ENCODE data around the gene CCT8L2. TPM values are rescaled to one million over a fixed set of nuclear protein-coding genes. Genes with fewer than 3 reads are reported as not detected.

Gene CCT8L2
- total and polyA plus RNA-seq, 2 of the 13 experiments (the other 11 are each of a cell fraction or from before 2014, with no cell fraction given), result not detected

DNA sequence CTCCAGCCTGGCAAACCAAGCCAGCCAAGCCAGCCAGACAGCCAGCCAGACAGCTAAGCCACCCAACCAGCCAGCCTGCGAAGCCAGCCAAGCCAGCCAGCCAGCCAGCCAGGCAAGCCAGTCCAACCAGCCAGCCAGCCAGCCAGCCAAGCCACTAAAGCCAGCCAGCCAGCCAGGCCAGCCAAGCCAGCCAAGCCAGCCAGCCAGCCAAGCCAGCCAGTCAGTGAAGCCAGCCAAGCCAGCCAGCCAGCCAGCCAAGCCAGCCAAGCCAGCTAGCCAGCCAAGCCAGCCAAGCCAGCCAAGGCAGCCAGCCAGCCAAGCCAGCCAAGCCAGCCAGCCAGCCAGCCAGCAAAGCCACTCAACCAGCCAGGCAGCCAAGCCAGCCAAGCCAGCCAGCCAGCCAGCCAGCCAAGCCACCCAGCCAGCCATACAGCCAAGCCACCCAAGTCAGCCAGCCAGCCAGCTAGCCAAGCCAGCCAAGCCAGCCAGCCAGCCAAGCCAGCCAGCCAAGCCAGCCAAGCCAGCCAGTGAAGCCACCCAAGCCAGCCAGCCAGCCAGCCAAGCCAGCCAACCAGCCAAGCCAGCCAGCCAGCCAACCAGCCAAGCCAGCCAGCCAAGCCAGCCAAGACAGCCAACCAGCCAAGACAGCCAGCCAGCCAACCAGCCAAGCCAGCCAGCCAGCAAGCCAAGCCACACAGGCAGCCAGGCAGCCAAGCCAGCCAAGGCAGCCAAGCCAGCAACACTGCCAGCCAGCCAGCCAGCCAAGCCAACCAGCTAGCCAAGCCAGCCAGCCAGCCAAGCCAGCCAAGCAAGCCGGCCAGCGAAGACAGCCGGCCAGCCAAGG lies 29.7 kb downstream of the CCT8L2 start:
- no peak for FAIRE-seq
- TF ChIP-seq U2AF2 (IDR thresholded peaks at IDR 0.05; ENCODE audit: low read depth, low read length), result no peak
- no peak for TF ChIP-seq GABPA (IDR thresholded peaks at IDR 0.05; ENCODE audit: low read depth, low read length)
- no peak for TF ChIP-seq GABPA (CRISPR knock-in tag; IDR thresholded peaks at IDR 0.05; ENCODE audit: low read depth)
- TF ChIP-seq DNMT1 (CRISPR knock-in tag; IDR thresholded peaks at IDR 0.05), result no peak
- TF ChIP-seq, protein P1, sequence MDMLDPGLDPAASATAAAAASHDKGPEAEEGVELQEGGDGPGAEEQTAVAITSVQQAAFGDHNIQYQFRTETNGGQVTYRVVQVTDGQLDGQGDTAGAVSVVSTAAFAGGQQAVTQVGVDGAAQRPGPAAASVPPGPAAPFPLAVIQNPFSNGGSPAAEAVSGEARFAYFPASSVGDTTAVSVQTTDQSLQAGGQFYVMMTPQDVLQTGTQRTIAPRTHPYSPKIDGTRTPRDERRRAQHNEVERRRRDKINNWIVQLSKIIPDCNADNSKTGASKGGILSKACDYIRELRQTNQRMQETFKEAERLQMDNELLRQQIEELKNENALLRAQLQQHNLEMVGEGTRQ (IDR thresholded peaks at IDR 0.05; ENCODE audit: low read depth, low read length), result no peak
- TF ChIP-seq, protein P1 (CRISPR knock-in tag; IDR thresholded peaks at IDR 0.05; ENCODE audit: borderline replicate concordance), result no peak
- TF ChIP-seq ATM (IDR thresholded peaks at IDR 0.05; ENCODE audit: borderline replicate concordance), result no peak
- no peak for TF ChIP-seq THAP8 (CRISPR knock-in tag; IDR thresholded peaks at IDR 0.05; ENCODE audit: borderline replicate concordance)
- TF ChIP-seq ZNF609 (CRISPR knock-in tag; IDR thresholded peaks at IDR 0.05; ENCODE audit: borderline replicate concordance), result no peak
- TF ChIP-seq ZNF101 (CRISPR knock-in tag; IDR thresholded peaks at IDR 0.05; ENCODE audit: borderline replicate concordance, low read depth), result no peak
- TF ChIP-seq ZNF841 (CRISPR knock-in tag; IDR thresholded peaks at IDR 0.05; ENCODE audit: borderline replicate concordance), result no peak
- TF ChIP-seq RARA (CRISPR knock-in tag; IDR thresholded peaks at IDR 0.05), result no peak
- TF ChIP-seq MATR3 (CRISPR knock-in tag; IDR thresholded peaks at IDR 0.05), result no peak
- TF ChIP-seq ZGPAT (CRISPR knock-in tag; IDR thresholded peaks at IDR 0.05), result no peak

More for the DNA sequence above, 29.7 kb downstream of the CCT8L2 start:
- no peaks in the 10 kb centered on the region for H3K27me3 ChIP-seq (ENCODE audit: control insufficient read depth in 1 of 2, insufficient read depth in 2 of 2, low read length in 2 of 2)
- ChIA-PET POLR2A (no interaction called here), CTCF (ENCODE audit: low intra/inter-chr PET ratio, low total read pairs) (no interaction called here)
- ATAC-seq (no peak), DNase-seq (ENCODE audit: low spot score) (no peak)
- no peaks in the 10 kb centered on the region for H3K36me3 ChIP-seq (replicated peaks in 1 of 2; ENCODE audit: control insufficient read depth in 1 of 2, insufficient read depth in 2 of 2, low read length in 2 of 2)
- H3K79me2 ChIP-seq (ENCODE audit: insufficient read depth, low read length), result no peaks in the 10 kb centered on the region
- intact Hi-C loops (cut with micrococcal nuclease; ENCODE audit: unreplicated experiment) (no loop called here), in situ Hi-C loops (cut with HindIII; ENCODE audit: extremely low pct_ligation_motif_present, low pct_unique_long_range_greater_than_20kb) (no loop called here)
- H3K4me1 ChIP-seq (ENCODE audit: insufficient read depth, low read length), result no peaks in the 10 kb centered on the region
- no CpG with 5 or more reads among the region's 4 CpGs for WGBS (ENCODE audit: low lambda C conversion rate)
- H2AFZ ChIP-seq (ENCODE audit: low read length), result no peak overlapping the region
- no peaks in the 10 kb centered on the region for H4K20me1 ChIP-seq (ENCODE audit: insufficient read depth, low read length)
- BruUV-seq (replicated peaks), result no TSS peak
- no peak overlapping the region for H3K9ac ChIP-seq (ENCODE audit: insufficient read depth, low read depth, low read length)
- peaks cover 11% of the 10 kb centered on the region for H3K9me3 ChIP-seq (ENCODE audit: low read length)
- H3K4me2 ChIP-seq (ENCODE audit: low read depth, low read length), result no peak overlapping the region
- no peak overlapping the region for H3K27ac ChIP-seq (ENCODE audit: extremely low read length, insufficient read depth, low read length)
- H3K4me3 ChIP-seq (replicated peaks in 1 of 3; ENCODE audit: insufficient read depth in 1 of 3, low read depth in 2 of 3, low read length in 3 of 3), result no peak overlapping the region

Data from HepG2 (cell line).